HepG2 (cell line): ENCODE data around the gene SCGB2A2. TPM values are rescaled to one million over a fixed set of nuclear protein-coding genes. Genes with fewer than 3 reads are reported as not detected.

Source experiments
- ARHGAP35 ChIP-seq: sonication (generic); formaldehyde crosslinking; IDR thresholded peaks from 2 replicates; pipeline ENCODE4 v1.9.0; 2022; ENCODE audit warnings: mild to moderate bottlenecking, inconsistent platforms, moderate library complexity, missing genetic modification reagents, borderline replicate concordance
- ATF5 ChIP-seq: sonication (generic); formaldehyde crosslinking; IDR thresholded peaks from 2 replicates; pipeline ENCODE4 v1.4.0; 2020; ENCODE audit warnings: mild to moderate bottlenecking, low read depth, missing genetic modification reagents
- CC2D1A ChIP-seq: sonication (generic); formaldehyde crosslinking; IDR thresholded peaks from 2 replicates; pipeline ENCODE4 v1.8.1; 2023; ENCODE audit warnings: mild to moderate bottlenecking, missing genetic modification reagents
- GATAD2A ChIP-seq: IDR thresholded peaks from 2 replicates; pipeline ENCODE4 v1.6.1; 2016
- MAFK ChIP-seq, 2 experiments: IDR thresholded peaks in 1 of 2; conservative IDR thresholded peaks in 1 of 2; 2 replicates each; pipeline ENCODE4 v1.6.1; 2011; ENCODE audit warnings: improper control_type of control experiment in 2 of 2, low read length in 2 of 2
- MXD3 ChIP-seq: IDR thresholded peaks from 2 replicates; pipeline ENCODE4 v1.6.1; 2016; ENCODE audit warnings: mild to moderate bottlenecking, missing biosample characterization, missing genetic modification reagents
- NFYB ChIP-seq: sonication (generic); formaldehyde crosslinking; IDR thresholded peaks from 2 replicates; pipeline ENCODE4 v1.4.0; 2020; ENCODE audit warnings: missing genetic modification reagents
- RELA ChIP-seq: sonication (generic); formaldehyde crosslinking; IDR thresholded peaks from 2 replicates; pipeline ENCODE4 v1.4.0; 2020; ENCODE audit warnings: missing genetic modification reagents
- TAF1 ChIP-seq: sonication (generic); formaldehyde crosslinking; IDR thresholded peaks from 2 replicates; pipeline ENCODE4 v1.4.0; 2020; ENCODE audit warnings: missing genetic modification reagents
- TBX2 ChIP-seq: sonication (generic); formaldehyde crosslinking; IDR thresholded peaks from 2 replicates; pipeline ENCODE4 v1.5.0; 2020; ENCODE audit warnings: missing genetic modification reagents, mild to moderate bottlenecking, borderline replicate concordance
- TCF12 ChIP-seq, 2 experiments: fragments of 450-650 bp in 1 of 2; sonication (generic) in 1 of 2; formaldehyde crosslinking in 1 of 2; IDR thresholded peaks; 2 replicates each; pipeline versions ENCODE4 v1.6.1 to v1.8.0; 2017 to 2022; ENCODE audit warnings: antibody characterized with exemption in 1 of 2, mild to moderate bottlenecking in 1 of 2, missing genetic modification reagents in 1 of 2, moderate library complexity in 1 of 2
- USF2 ChIP-seq, 2 experiments: sonication (generic) in 1 of 2; formaldehyde crosslinking in 1 of 2; IDR thresholded peaks; 2 replicates each; pipeline versions ENCODE4 v1.5.1 to v1.6.1; 2011 to 2020; ENCODE audit warnings: borderline replicate concordance in 1 of 2, low read depth in 1 of 2, low read length in 1 of 2, mild to moderate bottlenecking in 1 of 2, missing genetic modification reagents in 1 of 2, moderate library complexity in 1 of 2
- ZBTB49 ChIP-seq: sonication (generic); formaldehyde crosslinking; IDR thresholded peaks from 2 replicates; pipeline ENCODE4 v1.4.0; 2020; ENCODE audit warnings: missing genetic modification reagents, borderline replicate concordance
- ZNF740 ChIP-seq: sonication (generic); formaldehyde crosslinking; IDR thresholded peaks from 2 replicates; pipeline ENCODE4 v1.4.0; 2020; ENCODE audit warnings: missing genetic modification reagents
- ZNF773 ChIP-seq: sonication (generic); formaldehyde crosslinking; IDR thresholded peaks from 2 replicates; pipeline ENCODE4 v1.4.0; 2020; ENCODE audit warnings: missing genetic modification reagents, borderline replicate concordance
- polyA plus RNA-seq, 8 experiments: library from polyadenylated mRNA; depleted of rRNA in 3 of 8; stranded (reverse) in 7 of 8; unstranded in 1 of 8; fragments of >200 nt; fragmentation: Illumina TruSeq in 4 of 8; extraction: Trizol in 4 of 8; gene quantifications; 2 replicates each; pipeline versions ENCODE4 v1.2.1 to v1.2.3, GENCODE V29; 2011 to 2016; ENCODE audit warnings: low read depth in 4 of 8, missing spikeins in 1 of 8, mixed read lengths in 1 of 8; ENCODE audit not compliant: insufficient read depth in 1 of 8
- total RNA-seq, 5 experiments: library from RNA; depleted of rRNA; stranded (reverse); fragments of >200 nt; fragmentation: Illumina TruSeq; extraction: Trizol; gene quantifications; 2 replicates each; pipeline ENCODE4 v1.2.3, GENCODE V29; 2016; ENCODE audit warnings: low read depth in 1 of 5
- TF ChIP-seq, protein P1 (sequence below): sonication (generic); formaldehyde crosslinking; IDR thresholded peaks from 2 replicates; pipeline ENCODE4 v1.8.1; 2023; ENCODE audit warnings: mild to moderate bottlenecking, missing genetic modification reagents
- TF ChIP-seq, protein P2 (sequence below): sonication (generic); formaldehyde crosslinking; IDR thresholded peaks from 2 replicates; pipeline ENCODE4 v1.8.0; 2022; ENCODE audit warnings: missing genetic modification reagents, mild to moderate bottlenecking, borderline replicate concordance

SCGB2A2 gene
- total and polyA plus RNA-seq, 2 of the 13 experiments (the other 11 are each of a cell fraction or from before 2014, with no cell fraction given) = 0.12 TPM; not detected in 1

DNA sequence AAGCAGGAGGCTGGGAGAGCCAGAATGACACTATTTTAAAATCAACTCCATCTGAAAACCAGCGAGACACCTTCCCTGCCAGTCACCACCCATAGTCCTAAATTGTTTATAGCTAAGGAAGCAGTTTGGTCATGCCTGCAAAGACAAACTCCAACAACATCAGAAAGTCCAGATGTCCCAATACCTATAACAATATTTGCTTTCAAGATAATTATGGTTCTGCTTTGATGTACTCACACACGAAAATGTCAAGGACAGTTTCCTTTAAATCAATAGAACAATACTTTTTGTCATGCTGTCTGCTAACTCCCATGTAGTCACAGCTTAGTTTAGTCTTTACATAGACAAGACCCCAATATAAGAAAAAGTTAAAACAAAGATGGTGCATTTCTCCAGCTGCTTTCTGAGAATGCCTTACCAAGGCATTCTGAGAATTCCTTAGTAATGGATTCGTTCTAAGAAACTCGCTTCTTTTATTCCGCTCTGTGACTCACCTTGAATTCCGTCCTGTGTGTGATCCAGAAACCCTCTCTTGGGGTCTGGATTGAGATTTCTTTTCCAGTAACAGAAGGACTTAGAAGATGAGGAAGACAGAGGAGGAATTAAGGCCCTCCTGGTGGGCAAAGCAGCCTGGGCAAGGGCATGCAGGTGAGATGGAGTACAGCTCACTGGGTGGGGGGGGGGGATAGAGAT is 9.6 kb upstream of the SCGB2A2 start (continued):
- TF ChIP-seq MXD3 (CRISPR knock-in tag) (no peak), ZNF773 (no peak), ARHGAP35 (CRISPR knock-in tag) (no peak), CC2D1A (CRISPR knock-in tag) (no peak), GATAD2A (CRISPR knock-in tag) (peak; percentile 99), NFYB (CRISPR knock-in tag) (no peak), TAF1 (CRISPR knock-in tag) (no peak), ZNF740 (CRISPR knock-in tag) (no peak), USF2 (IDR thresholded peaks at IDR 0.05; ENCODE audit: low read depth, low read length) (no peak), USF2 (CRISPR knock-in tag; IDR thresholded peaks at IDR 0.05; ENCODE audit: borderline replicate concordance) (no peak), TBX2 (CRISPR knock-in tag) (peak; percentile 90), RELA (CRISPR knock-in tag) (no peak), MAFK (conservative IDR thresholded peaks at IDR 0.05 in 1 of 2, IDR thresholded peaks at IDR 0.05 in 1 of 2; ENCODE audit: low read length in 2 of 2) (no peak), ZBTB49 (CRISPR knock-in tag) (no peak), ATF5 (CRISPR knock-in tag) (no peak), TCF12 (IDR thresholded peaks at IDR 0.05) (no peak), TCF12 (CRISPR knock-in tag; IDR thresholded peaks at IDR 0.05) (peak; percentile 92)
- TF ChIP-seq, protein P1, sequence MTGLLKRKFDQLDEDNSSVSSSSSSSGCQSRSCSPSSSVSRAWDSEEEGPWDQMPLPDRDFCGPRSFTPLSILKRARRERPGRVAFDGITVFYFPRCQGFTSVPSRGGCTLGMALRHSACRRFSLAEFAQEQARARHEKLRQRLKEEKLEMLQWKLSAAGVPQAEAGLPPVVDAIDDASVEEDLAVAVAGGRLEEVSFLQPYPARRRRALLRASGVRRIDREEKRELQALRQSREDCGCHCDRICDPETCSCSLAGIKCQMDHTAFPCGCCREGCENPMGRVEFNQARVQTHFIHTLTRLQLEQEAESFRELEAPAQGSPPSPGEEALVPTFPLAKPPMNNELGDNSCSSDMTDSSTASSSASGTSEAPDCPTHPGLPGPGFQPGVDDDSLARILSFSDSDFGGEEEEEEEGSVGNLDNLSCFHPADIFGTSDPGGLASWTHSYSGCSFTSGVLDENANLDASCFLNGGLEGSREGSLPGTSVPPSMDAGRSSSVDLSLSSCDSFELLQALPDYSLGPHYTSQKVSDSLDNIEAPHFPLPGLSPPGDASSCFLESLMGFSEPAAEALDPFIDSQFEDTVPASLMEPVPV = no peak
- TF ChIP-seq, protein P2, sequence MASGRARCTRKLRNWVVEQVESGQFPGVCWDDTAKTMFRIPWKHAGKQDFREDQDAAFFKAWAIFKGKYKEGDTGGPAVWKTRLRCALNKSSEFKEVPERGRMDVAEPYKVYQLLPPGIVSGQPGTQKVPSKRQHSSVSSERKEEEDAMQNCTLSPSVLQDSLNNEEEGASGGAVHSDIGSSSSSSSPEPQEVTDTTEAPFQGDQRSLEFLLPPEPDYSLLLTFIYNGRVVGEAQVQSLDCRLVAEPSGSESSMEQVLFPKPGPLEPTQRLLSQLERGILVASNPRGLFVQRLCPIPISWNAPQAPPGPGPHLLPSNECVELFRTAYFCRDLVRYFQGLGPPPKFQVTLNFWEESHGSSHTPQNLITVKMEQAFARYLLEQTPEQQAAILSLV (CRISPR knock-in tag) = no peak
